GM18505 (cell line): ENCODE measurements around the gene KLRD1.

ENCODE experiments used
- ATAC-seq: cut with Tn5 transposase; IDR thresholded peaks from one replicate; pipeline ENCODE4 v1.9.1; 2021; ENCODE audit not compliant: unreplicated experiment
- POLR2A ChIP-seq: IDR thresholded peaks from 4 replicates; pipeline ENCODE4 v1.6.1; 2011; ENCODE audit warnings: borderline replicate concordance; ENCODE audit not compliant: insufficient read depth, insufficient read length; ENCODE audit errors: extremely low read depth

Gene KLRD1, protein sequence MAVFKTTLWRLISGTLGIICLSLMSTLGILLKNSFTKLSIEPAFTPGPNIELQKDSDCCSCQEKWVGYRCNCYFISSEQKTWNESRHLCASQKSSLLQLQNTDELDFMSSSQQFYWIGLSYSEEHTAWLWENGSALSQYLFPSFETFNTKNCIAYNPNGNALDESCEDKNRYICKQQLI

GRCh38 chr12:10307630-10308029, at the start of gene KLRD1:
KLRD1 (plus strand) TSS chr12:10307870; CDS start chr12:10308078, 208 bp downstream.
- ATAC-seq: no peak
- TF ChIP-seq POLR2A: no peak

GRCh38 chr12:10260927-10261326, 46.7 kb upstream of the KLRD1 start:
- no peak for ATAC-seq
- no peak for TF ChIP-seq POLR2A

DNA sequence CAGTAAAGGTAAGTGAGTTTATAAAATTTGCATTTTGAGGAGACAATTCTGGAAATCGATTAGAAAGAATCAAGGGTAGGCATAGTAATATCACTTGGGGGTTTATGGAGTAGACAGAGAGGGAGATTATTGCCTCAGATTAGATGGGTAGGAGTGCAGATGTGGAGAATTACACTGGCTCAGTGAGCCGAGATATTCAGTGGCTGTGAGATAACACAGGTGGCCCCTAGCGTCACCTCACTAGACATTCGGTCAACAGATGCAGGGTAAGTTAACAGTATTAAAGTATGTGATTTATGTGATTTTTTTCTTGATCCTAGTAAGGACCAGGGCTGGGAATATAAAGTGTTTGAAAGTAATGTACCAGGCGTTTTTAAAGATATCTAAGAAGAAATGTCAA, 39.6 kb upstream of the KLRD1 start:
- no peak for TF ChIP-seq POLR2A
- ATAC-seq: no peak

- ATAC-seq: no peak
- TF ChIP-seq POLR2A: no peak
Measured at GRCh38 chr12:10272467-10272866, 35.2 kb upstream of the KLRD1 start.

DNA sequence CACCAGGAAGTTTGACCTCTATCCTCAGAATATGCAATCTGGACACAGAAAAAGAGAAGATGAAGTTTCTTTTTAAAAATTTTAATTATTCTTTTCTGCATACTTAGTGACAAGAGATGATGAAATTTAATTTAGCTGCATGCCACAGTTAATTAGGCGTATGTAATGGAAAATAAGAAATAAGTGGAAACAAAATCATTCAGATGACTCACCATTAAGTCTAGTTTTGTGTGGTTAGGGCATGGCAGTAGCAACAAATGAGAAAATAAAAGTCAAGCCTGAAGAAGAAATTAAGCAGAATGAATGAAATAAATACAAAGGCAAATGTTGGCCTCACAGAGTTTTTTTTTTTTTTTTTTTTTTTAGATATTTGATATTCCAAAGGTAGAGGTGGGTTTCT, 30.9 kb upstream of the KLRD1 start:
- no peak for TF ChIP-seq POLR2A
- ATAC-seq: no peak

DNA sequence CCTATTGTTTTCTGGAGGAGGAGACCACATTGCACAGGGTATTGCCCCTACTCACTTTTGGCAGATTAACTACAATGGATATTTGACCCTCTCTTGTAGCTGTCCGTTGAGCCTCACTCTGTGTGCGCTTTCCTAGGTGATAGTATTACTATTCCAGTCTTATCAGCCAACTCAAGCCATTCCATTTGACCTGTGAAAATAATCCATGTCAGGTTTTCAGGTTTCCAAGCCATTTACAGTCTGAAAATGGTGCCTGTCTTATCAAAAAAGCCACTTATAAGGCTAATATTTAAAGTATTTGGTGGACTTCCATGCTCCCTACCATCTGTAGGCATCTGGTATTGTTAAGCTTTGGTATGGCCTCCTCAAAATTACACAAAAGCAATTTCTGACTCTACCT, 29.6 kb upstream of the KLRD1 start:
- ATAC-seq: no peak
- TF ChIP-seq POLR2A: no peak

GRCh38 chr12:10279937-10280336, 27.7 kb upstream of the KLRD1 start:
- no peak for TF ChIP-seq POLR2A
- no peak for ATAC-seq

GRCh38 chr12:10283027-10283426, 24.6 kb upstream of the KLRD1 start:
- ATAC-seq: no peak
- TF ChIP-seq POLR2A: no peak

- ATAC-seq: no peak
- no peak for TF ChIP-seq POLR2A
Measured at GRCh38 chr12:10285919-10286318, 21.8 kb upstream of the KLRD1 start.

DNA sequence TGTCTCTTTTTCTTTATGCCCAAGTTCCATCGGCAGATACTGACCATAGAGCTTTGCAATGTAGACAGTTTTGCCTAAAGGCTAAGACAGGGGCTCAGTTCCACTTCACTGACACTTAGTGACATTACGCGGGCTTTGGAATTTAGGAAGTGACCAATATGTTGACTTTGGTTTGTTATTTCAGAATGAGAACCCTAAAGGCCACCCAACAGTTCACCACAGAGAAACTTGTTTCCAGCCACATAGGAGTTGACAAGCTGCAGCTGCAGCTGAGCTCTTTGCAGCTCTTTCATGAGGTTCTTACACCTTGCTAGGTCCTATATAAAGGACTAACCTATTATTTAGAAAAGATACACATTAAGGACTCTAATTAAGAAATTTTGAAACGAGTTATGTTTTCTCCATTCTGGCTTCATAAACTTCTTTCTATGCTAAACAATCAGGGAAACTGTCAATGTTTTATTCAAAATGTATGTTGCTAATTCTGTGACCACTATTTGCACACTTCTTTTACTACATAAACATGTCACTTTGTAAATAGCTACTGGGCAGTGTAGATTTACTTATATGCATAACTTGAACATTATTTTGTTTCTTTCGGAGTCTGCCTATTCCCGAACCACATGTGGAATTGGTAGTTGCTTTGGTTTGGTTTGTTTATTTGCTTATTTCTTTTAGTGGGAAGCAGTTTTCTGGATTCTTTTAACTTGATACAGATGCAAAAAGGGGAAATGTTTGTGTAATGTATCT, 18.5 kb upstream of the KLRD1 start:
- TF ChIP-seq POLR2A: no peak

DNA sequence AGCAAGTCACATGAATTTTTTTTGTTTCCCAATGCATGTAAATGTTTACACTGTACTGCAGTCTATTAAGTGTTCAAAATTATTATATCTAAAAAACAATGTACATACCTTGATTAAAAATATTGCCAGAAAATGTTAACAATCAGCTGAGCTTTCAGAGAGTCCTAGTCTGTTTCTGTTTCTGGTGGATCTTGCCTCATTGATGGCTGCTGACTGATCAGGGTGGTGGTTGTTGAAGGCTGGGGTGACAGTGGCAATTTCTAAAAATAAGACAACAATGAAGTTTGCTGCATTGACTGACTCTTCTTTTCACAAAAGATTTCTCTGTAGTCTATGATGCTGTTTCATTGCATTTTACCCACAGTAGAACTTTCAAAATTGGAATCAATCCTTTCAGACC, 16.6 kb upstream of the KLRD1 start:
- TF ChIP-seq POLR2A: no peak
- ATAC-seq: no peak

More for the DNA sequence above, 18.5 kb upstream of the KLRD1 start:
- ATAC-seq: no peak

- TF ChIP-seq POLR2A: no peak
- ATAC-seq: no peak
Measured at GRCh38 chr12:10293151-10293550, 14.5 kb upstream of the KLRD1 start.

DNA sequence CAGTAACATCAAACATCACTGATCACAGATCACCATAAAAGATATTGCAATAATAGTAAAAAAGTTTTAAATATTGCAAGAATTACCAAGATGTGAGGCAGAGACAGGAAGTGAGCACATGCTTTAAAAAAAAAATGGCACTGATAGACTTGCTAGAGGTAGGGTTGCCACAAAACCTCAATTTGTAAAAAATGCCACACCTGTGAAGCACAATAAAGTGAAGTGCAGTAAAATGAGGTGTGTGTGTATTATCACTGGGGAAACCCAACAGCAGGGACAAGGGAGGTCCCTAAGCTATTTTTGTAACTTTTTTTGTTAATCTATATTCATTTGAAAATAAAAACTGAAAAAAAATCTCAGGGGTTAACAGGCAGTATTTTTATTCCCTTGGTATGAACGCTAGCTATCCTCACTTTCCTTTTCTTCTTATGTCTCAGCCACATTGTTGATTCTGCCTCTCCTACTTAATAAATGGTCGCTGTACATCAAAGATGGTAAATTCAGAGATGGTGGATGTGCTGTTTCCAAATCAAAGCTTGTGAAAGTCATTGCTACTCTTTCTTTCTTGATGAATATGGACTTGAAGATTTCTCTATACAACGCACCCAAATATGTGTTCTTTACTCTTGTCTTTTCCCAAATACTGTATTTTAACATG, 14.0 kb upstream of the KLRD1 start:
- no peak for ATAC-seq
- TF ChIP-seq POLR2A: no peak

- no peak for TF ChIP-seq POLR2A
- no peak for ATAC-seq
Measured at GRCh38 chr12:10301103-10301502, 6.6 kb upstream of the KLRD1 start.

DNA sequence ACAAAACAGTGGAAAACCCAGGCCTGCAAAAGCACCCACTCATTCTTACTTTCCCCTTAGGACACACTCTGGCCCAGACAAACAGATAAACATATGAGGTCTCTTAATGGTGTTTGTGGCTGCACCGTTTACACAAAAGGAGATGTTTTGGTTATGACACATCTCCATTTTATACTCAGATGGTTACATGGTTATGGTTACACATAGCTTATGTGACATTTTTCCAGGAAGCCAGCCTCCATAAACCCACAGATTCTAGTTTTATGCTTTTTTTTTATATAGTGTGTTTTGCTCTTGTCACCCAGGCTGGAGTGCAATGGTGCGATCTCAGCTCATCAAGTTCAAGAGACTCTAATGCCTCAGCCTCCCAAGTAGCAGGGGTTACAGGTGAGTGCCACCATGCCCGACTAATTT, 3.5 kb upstream of the KLRD1 start:
- TF ChIP-seq POLR2A: no peak

GRCh38 chr12:10305411-10305810, 2.3 kb upstream of the KLRD1 start:
- ATAC-seq: no peak
- no peak for TF ChIP-seq POLR2A

More for the DNA sequence above, 3.5 kb upstream of the KLRD1 start:
- no peak for ATAC-seq
